Tibial nerve (tissue), 4 donors: ENCODE measurements around the gene POLR3H. TPM values are rescaled to one million over a fixed set of nuclear protein-coding genes. Genes with fewer than 3 reads are reported as not detected.
A peak's percentile ranks its signal among the peaks of the same experiment; 100 is the strongest.

Source experiments
- DNase-seq, 2 donors: peaks; one replicate each; pipeline ENCODE4 v3.0.0-alpha.2; 2019; ENCODE audit warnings: low spot score in 2 of 2
- H3K27ac ChIP-seq, 4 donors: fragments of 200-600 bp; sonication (generic) in 3 of 4; one replicate each; pipeline ENCODE4 v1.5.1; 2017 to 2019; ENCODE audit warnings: mild to moderate bottlenecking in 1 of 4
- H3K27me3 ChIP-seq, 2 donors: fragments of 200-600 bp; sonication (generic) in 1 of 2; one replicate each; pipeline versions ENCODE4 v1.5.1 to v1.6.0; 2017 to 2019
- H3K36me3 ChIP-seq, 3 donors: fragments of 200-600 bp; sonication (generic); one replicate each; pipeline ENCODE4 v1.5.1; 2018 to 2019
- H3K4me1 ChIP-seq, 4 donors: fragments of 200-600 bp; sonication (generic) in 3 of 4; one replicate each; pipeline ENCODE4 v1.5.1; 2017 to 2019
- H3K4me3 ChIP-seq, 4 donors: fragments of 200-600 bp; sonication (generic) in 3 of 4; one replicate each; pipeline ENCODE4 v1.5.1; 2017 to 2019; ENCODE audit warnings: mild to moderate bottlenecking in 1 of 4, moderate library complexity in 1 of 4
- H3K9me3 ChIP-seq, 4 donors: fragments of 200-600 bp; sonication (generic) in 3 of 4; one replicate each; pipeline ENCODE4 v1.5.1; 2017 to 2019
- CTCF ChIP-seq, 5 experiments: fragments of 200-600 bp in 3 of 5; fragments of 450-650 bp in 2 of 5; sonication (generic) in 3 of 5; IDR thresholded peaks; one replicate each; pipeline ENCODE4 v1.5.1; 2016 to 2019; ENCODE audit warnings: antibody characterized with exemption in 5 of 5, mild to moderate bottlenecking in 3 of 5, moderate library complexity in 2 of 5
- EP300 ChIP-seq, 2 donors: sonication (generic); formaldehyde crosslinking; IDR thresholded peaks; one replicate each; pipeline ENCODE4 v1.6.1; 2017; ENCODE audit warnings: antibody characterized with exemption in 2 of 2, mild to moderate bottlenecking in 1 of 2
- POLR2A ChIP-seq, 2 donors: fragments of 450-650 bp; IDR thresholded peaks; one replicate each; pipeline ENCODE4 v1.6.1; 2017; ENCODE audit warnings: antibody characterized with exemption in 2 of 2, mild to moderate bottlenecking in 2 of 2, moderate library complexity in 2 of 2
- WGBS, 2 donors: methylation state at CpG; one replicate each; pipeline ENCODE4 v1.1.5; 2018; 5-methylcytosine and 5-hydroxymethylcytosine counted together
- total RNA-seq, 4 donors: library from RNA; depleted of rRNA; stranded (reverse); fragments of >200 nt; gene quantifications; one replicate each; pipeline ENCODE4 v1.1.0, GENCODE V29; 2016

POLR3H gene
- total RNA-seq, 4 donors from 2014 or later = 26.6 to 33.6 (median 27.5) TPM

GRCh38 chr22:41488596-41489385 lies 55.5 kb downstream of the POLR3H start:
- peak overlapping the region; percentile 6 to 84 (median 66) for H3K27ac ChIP-seq
- no peak for DNase-seq
- WGBS, 2 donors = 76 to 92% methylated on average over 3 of the region's 3 CpGs
- no peaks in the 10 kb centered on the region for H3K36me3 ChIP-seq
- no peaks in the 10 kb centered on the region for H3K27me3 ChIP-seq
- H3K4me1 ChIP-seq = peaks cover 0 to 94% (median 40%) of the 10 kb centered on the region in 4 donors
- H3K9me3 ChIP-seq = no peaks in the 10 kb centered on the region
- no peak overlapping the region for H3K4me3 ChIP-seq
- TF ChIP-seq EP300 (IDR thresholded peaks at IDR 0.05) (no peak), CTCF (IDR thresholded peaks at IDR 0.05) (no peak), POLR2A (IDR thresholded peaks at IDR 0.05) (no peak)

- Histone ChIP-seq H3K27ac (peak overlapping the region in 3 of 4 donors; percentile 35 to 84 (median 52)), H3K27me3 (no peaks in the 10 kb centered on the region), H3K4me1 (peaks cover 0 to 96% (median 47%) of the 10 kb centered on the region in 4 donors), H3K4me3 (no peak overlapping the region), H3K9me3 (no peaks in the 10 kb centered on the region), H3K36me3 (no peaks in the 10 kb centered on the region)
- no peak for TF ChIP-seq POLR2A (IDR thresholded peaks at IDR 0.05)
- no peak for TF ChIP-seq CTCF (IDR thresholded peaks at IDR 0.05)
- TF ChIP-seq EP300 (IDR thresholded peaks at IDR 0.05) = no peak
- WGBS, 2 donors = 82 to 87% methylated on average over 4 of the region's 4 CpGs
- no peak for DNase-seq
These were observed 56.2 kb downstream of the POLR3H start for GRCh38 chr22:41488076-41488475.

- H3K4me1 ChIP-seq = peaks cover 0 to 96% (median 55%) of the 10 kb centered on the region in 4 donors
- TF ChIP-seq EP300 (IDR thresholded peaks at IDR 0.05) = peak in 1 of 2 donors; percentile 10
- TF ChIP-seq POLR2A (IDR thresholded peaks at IDR 0.05) = no peak
- no peaks in the 10 kb centered on the region for H3K9me3 ChIP-seq
- H3K27ac ChIP-seq = peak overlapping the region in 3 of 4 donors; percentile 35 to 84 (median 52)
- H3K36me3 ChIP-seq = no peaks in the 10 kb centered on the region
- DNase-seq = no peak
- WGBS, 2 donors = 72 to 73% methylated on average over 8 of the region's 8 CpGs
- no peaks in the 10 kb centered on the region for H3K27me3 ChIP-seq
- no peak overlapping the region for H3K4me3 ChIP-seq
These were observed 57.0 kb downstream of the POLR3H start for GRCh38 chr22:41487037-41487935.

- no peaks in the 10 kb centered on the region for H3K9me3 ChIP-seq
- no peak for DNase-seq
- peaks cover 9 to 96% (median 60%) of the 10 kb centered on the region in 4 donors for H3K4me1 ChIP-seq
- H3K36me3 ChIP-seq = no peaks in the 10 kb centered on the region
- no peak overlapping the region for H3K4me3 ChIP-seq
- no peak for TF ChIP-seq POLR2A (IDR thresholded peaks at IDR 0.05)
- TF ChIP-seq EP300 (IDR thresholded peaks at IDR 0.05) = no peak
- TF ChIP-seq CTCF (IDR thresholded peaks at IDR 0.05) = no peak
- WGBS, 2 donors = 77 to 79% methylated on average over 7 of the region's 7 CpGs
- H3K27ac ChIP-seq = peak overlapping the region in 3 of 4 donors; percentile 74 to 95 (median 95)
- H3K27me3 ChIP-seq = no peaks in the 10 kb centered on the region
These were observed 59.2 kb downstream of the POLR3H start for GRCh38 chr22:41485033-41485432.

GRCh38 chr22:41482319-41482935 lies 61.8 kb downstream of the POLR3H start:
- TF ChIP-seq CTCF (IDR thresholded peaks at IDR 0.05) (no peak), EP300 (IDR thresholded peaks at IDR 0.05) (no peak), POLR2A (IDR thresholded peaks at IDR 0.05) (no peak)
- no peaks in the 10 kb centered on the region for H3K9me3 ChIP-seq
- H3K36me3 ChIP-seq = no peaks in the 10 kb centered on the region
- H3K4me3 ChIP-seq = no peak overlapping the region
- WGBS, 2 donors = 30 to 53% methylated on average over 2 of the region's 2 CpGs
- peaks cover 9 to 96% (median 70%) of the 10 kb centered on the region in 4 donors for H3K4me1 ChIP-seq
- H3K27me3 ChIP-seq = no peaks in the 10 kb centered on the region
- no peak for DNase-seq
- H3K27ac ChIP-seq = peak overlapping the region; percentile 73 to 95 (median 84)
